NCI-H1436 treated with DMSO at 0.1 percent for 48 hours (cell line): ENCODE measurements around the gene IL18.
"Not testable (repeated sequence)": the region's sequence is repeated elsewhere in the genome, so short reads cannot be mapped to it uniquely, and the experiment has no call there.

ENCODE experiments used
- DNase-seq: peaks from one replicate; lab custom pipeline; 2025; lab: John Stamatoyannopoulos, UW

The IL18 gene

GRCh38 chr11:112121981-112122615, 41.8 kb downstream of the IL18 start:
- DNase-seq, result no peak

- no peak for DNase-seq
Observed at GRCh38 chr11:112118176-112118575, 45.7 kb downstream of the IL18 start.

- DNase-seq, result no peak
Observed at GRCh38 chr11:112115386-112115785, 48.5 kb downstream of the IL18 start.

GRCh38 chr11:112114460-112114859, 49.4 kb downstream of the IL18 start:
- DNase-seq, result no peak

GRCh38 chr11:112113539-112114457, 50.1 kb downstream of the IL18 start:
- no peak for DNase-seq

- DNase-seq, result no peak
Observed at GRCh38 chr11:112106070-112106469, 57.8 kb downstream of the IL18 start.

GRCh38 chr11:112103446-112103845, 60.4 kb downstream of the IL18 start:
- DNase-seq, result no peak

GRCh38 chr11:112100462-112100861, 63.4 kb downstream of the IL18 start:
- no peak for DNase-seq

GRCh38 chr11:112097734-112098528, 66.0 kb downstream of the IL18 start:
- no peak for DNase-seq

GRCh38 chr11:112096194-112096593, 67.7 kb downstream of the IL18 start:
- DNase-seq, result no peak

- not testable (repeated sequence) for DNase-seq
Observed at GRCh38 chr11:112095302-112095701, 68.6 kb downstream of the IL18 start.
